SW480 (cell line): Measurements from ENCODE around the gene NDUFAF5.
"Not testable (repeated sequence)": the region's sequence is repeated elsewhere in the genome, so short reads cannot be mapped to it uniquely, and the experiment has no call there.

Experiments used
- DNase-seq: peaks from one replicate; pipeline ENCODE4 v3.0.0-alpha.2; 2016; ENCODE audit warnings: low spot score

The NDUFAF5 gene, protein sequence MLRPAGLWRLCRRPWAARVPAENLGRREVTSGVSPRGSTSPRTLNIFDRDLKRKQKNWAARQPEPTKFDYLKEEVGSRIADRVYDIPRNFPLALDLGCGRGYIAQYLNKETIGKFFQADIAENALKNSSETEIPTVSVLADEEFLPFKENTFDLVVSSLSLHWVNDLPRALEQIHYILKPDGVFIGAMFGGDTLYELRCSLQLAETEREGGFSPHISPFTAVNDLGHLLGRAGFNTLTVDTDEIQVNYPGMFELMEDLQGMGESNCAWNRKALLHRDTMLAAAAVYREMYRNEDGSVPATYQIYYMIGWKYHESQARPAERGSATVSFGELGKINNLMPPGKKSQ

GRCh38 chr20:13784893-13785715, at the start of gene NDUFAF5, which contains the start of gene ESF1:
NDUFAF5 (plus strand) TSS chr20:13785028; CDS start chr20:13785069, 41 bp downstream.
ESF1 (minus strand) TSS chr20:13784919; CDS start chr20:13783140, 1,779 bp downstream.
- peak; percentile 99 for DNase-seq

DNA sequence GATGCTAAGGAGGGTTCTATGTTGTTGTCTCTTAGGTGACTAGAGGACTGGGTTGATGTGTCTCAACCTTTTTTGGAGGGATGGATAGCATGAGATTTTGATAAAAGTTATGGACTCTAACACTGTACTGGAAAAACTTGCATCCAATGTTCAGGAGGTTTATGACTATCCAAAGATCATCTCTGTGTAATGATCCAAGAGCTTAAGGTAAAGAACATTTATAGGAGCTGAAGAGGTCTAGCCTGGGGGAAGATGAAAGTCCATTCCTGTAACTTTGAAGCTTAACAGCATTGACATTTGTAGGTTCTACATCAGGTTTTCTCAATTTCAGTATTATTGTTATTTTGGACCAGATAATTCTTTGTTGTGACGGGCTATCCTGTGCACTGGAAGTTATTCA, 49.0 kb upstream of the NDUFAF5 start:
- DNase-seq: no peak

DNA sequence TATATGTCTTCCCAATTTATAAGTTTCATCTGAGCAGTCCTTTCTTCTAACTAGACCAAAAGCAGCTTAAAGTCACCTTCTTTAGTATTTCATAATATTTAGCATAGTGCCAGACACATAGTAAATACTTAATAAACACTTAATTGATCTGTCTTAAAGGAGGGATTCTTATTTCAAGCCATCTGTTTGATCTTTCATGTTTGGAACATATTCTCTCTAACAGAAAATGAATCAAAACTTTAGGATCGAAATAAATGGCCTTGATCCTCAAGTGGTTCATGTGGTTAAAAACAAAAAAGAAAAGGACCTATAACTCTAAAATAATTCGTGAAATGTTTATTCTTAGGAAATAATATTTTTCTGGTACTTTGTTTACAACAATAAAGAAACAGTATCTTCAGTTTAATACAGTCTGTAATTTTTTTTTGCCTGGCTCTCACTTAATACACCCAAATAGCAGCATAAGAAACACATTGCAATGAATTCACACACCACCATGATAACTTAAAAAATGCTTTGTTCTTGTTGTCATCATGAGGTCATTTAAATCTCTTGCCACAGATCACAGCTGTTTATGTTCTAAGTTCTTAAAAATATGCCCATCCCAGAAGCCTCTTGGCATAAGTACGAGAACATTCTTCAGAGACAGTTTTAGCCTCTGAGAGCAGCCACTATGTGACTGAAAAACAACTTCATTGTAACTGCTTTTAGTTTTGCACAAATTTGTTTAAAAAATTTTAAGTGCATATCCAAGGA, 48.2 kb upstream of the NDUFAF5 start:
- DNase-seq: no peak

- DNase-seq: not testable (repeated sequence)
Measured at GRCh38 chr20:13738187-13738586, 46.6 kb upstream of the NDUFAF5 start.

DNA sequence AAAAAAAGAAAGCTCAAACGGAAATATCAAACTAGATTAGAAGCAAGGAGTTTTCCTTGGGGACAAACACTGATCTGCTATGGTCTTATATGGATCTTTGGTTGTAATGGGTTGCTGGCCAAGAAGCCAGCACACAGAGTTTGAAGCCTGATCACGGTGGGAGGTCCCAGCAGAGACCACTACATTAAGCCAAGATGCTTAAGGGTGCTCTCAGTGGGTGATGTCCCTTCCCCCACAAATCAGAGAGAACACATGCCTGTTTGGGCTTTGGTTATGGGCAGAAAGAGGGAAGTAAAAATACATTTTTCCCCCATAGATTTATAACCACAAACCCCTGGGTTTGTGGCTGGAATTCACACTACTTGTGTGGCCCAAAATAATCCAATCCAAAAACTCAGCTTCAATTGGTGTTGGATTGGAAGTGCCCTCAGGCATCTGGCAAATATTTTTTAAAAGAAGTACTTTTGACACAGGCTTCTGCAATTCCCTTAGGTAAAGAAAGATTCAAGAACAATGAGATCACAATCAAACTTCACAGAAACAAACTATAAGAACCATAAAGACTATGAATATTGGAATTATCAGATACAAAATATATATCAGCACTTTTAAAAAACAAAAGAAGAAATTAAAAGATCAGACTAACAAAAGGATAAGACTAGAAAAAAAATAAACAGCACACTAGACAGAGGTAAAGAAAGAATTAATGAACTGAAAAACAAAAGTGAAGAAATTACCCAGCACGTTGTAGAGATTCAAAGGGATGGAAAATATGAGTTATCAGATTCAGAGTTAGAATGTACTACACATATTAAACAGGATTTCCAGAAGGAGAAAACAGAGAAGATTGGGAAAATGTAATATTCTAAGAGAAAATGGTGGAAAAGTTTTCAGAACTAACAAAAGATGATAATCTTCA, 44.8 kb upstream of the NDUFAF5 start:
- DNase-seq: no peak

- DNase-seq: no peak
Measured at GRCh38 chr20:13741879-13742278, 42.9 kb upstream of the NDUFAF5 start.

GRCh38 chr20:13744352-13744751, 40.5 kb upstream of the NDUFAF5 start:
- DNase-seq: no peak

GRCh38 chr20:13745784-13746183, 39.0 kb upstream of the NDUFAF5 start:
- DNase-seq: no peak

DNA sequence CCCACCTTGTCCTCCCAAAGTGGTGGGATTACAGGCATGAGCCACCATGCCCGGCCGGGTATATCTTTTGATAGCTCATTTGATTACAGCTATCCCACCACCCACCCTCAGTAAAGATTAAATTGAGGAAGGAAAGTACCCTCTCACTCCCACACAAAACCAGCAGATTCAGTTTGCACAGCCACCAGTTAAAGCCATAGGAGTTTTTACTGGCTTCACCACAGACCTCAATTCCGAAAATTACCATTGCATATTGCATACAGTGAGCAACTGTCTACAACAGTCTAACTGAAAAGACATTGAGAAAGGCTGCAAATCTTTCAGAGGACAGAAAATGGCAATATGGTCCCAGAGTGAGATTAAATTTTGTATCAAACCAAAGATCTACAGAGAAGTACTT, 35.0 kb upstream of the NDUFAF5 start:
- no peak for DNase-seq

- no peak for DNase-seq
Measured at GRCh38 chr20:13753436-13754036, 31.3 kb upstream of the NDUFAF5 start.

DNA sequence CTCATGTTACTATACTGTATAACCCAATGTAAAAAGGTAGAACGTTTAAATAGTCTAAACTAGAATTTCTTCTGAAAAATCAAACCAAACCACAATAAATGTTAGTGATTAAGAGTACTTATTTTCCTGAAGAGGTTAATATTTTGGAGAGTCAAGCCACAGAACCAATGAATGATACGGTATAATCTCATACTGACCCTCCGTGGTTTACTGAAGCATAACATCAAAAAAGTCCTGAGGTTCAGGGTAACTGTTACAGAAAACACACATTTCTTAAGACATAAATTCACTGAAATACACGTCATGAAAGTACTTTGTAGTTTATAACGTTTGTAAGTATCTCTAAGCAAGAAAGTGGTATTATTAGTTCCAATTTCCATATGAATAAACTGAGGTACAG, 29.0 kb upstream of the NDUFAF5 start:
- no peak for DNase-seq

DNA sequence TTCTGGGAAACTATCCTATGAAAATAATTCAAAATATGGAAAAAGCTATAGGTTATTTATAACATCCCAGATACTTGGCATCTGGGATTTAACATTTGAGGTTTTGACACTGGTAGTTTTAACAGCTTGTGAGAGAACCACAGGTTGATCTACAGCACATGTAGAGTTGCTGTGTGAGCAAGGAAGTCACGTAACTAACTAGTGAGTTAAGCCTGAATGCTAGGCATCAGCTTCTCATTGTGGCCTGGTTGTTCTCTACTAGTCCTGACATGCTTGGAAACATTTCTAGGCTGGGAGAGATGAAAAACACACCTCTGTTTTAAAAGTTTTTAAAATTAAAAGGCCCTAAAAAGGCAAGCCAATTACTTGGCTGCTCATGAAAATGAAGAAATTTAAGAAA, 28.3 kb upstream of the NDUFAF5 start:
- DNase-seq: no peak

GRCh38 chr20:13758884-13759283, 25.9 kb upstream of the NDUFAF5 start:
- no peak for DNase-seq

- DNase-seq: not testable (repeated sequence)
Measured at GRCh38 chr20:13760451-13760946, 24.3 kb upstream of the NDUFAF5 start.

DNA sequence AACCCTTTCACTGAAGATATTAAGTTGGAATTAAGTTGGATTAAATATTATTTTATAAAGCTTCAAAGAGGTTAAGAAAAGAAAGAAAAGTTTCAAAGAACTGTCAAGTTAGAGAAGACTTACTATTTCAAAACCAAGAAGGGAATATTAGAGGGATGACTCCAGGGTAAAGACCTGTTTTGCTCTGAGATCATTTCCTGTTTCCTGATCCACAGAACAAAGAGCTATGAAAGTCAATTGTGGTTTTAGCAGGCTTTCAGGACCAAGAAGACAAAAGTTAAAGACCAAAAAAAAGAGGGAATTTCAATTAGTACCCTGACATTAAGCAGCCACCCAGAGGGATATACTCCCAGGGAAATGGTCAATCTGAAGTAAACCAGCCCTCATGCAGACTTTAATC, 19.5 kb upstream of the NDUFAF5 start:
- no peak for DNase-seq

GRCh38 chr20:13765868-13766416, 18.9 kb upstream of the NDUFAF5 start:
- DNase-seq: no peak

DNA sequence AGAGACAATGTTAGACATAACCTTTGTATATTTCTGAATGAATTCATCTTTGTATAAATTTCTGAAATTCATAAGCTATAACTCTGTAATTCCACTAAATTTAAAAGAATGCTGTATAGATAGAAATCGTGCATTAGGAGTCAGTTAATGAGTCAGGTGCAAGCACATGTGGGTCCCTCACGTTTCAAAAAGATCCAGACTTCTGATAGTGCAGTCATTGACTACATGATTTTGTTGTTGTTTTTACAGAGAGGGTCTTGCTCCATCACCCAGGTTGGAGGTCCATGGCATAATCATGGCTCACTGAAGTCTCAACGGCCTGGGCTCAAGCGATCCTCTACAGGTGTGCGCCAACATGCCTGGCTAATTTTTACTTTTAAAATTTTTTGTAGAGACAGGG, 14.7 kb upstream of the NDUFAF5 start:
- DNase-seq: no peak

GRCh38 chr20:13771853-13772453, 12.9 kb upstream of the NDUFAF5 start:
- peak; percentile 66 for DNase-seq

- DNase-seq: no peak
Measured at GRCh38 chr20:13772529-13772928, 12.3 kb upstream of the NDUFAF5 start.

DNA sequence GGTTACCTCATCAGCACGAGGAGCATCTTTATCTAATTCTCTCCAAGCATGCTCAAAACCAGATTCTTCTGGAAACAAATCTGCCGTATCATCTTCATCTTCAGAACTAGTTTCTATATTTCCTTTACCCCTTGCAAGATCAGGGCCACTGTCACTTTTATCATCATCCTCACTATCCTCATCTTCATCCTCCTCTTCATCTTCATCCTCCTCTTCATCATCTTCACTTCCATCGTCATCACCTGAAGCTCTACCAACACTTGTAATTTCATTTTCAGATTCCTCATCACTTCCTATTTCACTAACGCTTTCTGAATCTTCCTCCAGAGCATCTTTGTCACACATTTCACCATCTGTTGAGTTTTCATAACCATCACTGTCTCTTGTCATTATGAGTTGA, 9.0 kb upstream of the NDUFAF5 start:
- DNase-seq: no peak
